Calu3 (cell line): ENCODE measurements around the gene ZNF710. TPM values are rescaled to one million over a fixed set of nuclear protein-coding genes. Genes with fewer than 3 reads are reported as not detected.

ENCODE experiments used
- BruUV-seq: library from RNA; stranded (reverse); fragments of 400-500 nt; replicated peaks from 2 replicates; lab custom pipeline; 2021; lab: Mats Ljungman, UMichigan
- CTCF ChIA-PET: fragments of 300-600 bp; sonication (Branson Sonifier 250); formaldehyde crosslinking; loops from one replicate; lab custom pipeline; 2022; ENCODE audit warnings: antibody characterized with exemption; lab: Charles Lee
- DNase-seq: peaks from one replicate; pipeline ENCODE4 v3.0.0; 2022
- H3K27ac Mint-ChIP-seq: one replicate; pipeline ENCODE4 v1.8.0; 2022; ENCODE audit warnings: mixed read lengths; ENCODE audit not compliant: unreplicated experiment
- H3K27me3 Mint-ChIP-seq: one replicate; pipeline ENCODE4 v1.8.0; 2022; ENCODE audit warnings: mixed read lengths; ENCODE audit not compliant: unreplicated experiment
- H3K36me3 Mint-ChIP-seq: one replicate; pipeline ENCODE4 v1.8.0; 2022; ENCODE audit warnings: mild to moderate bottlenecking, moderate library complexity, mixed read lengths; ENCODE audit not compliant: insufficient read depth, unreplicated experiment
- H3K4me1 Mint-ChIP-seq: one replicate; pipeline ENCODE4 v1.8.0; 2022; ENCODE audit warnings: mild to moderate bottlenecking, low read depth, mixed read lengths; ENCODE audit not compliant: unreplicated experiment
- H3K4me3 Mint-ChIP-seq: one replicate; pipeline ENCODE4 v1.8.0; 2022; ENCODE audit warnings: mild to moderate bottlenecking, low read depth, moderate library complexity, mixed read lengths; ENCODE audit not compliant: unreplicated experiment
- H3K9me3 Mint-ChIP-seq: one replicate; pipeline ENCODE4 v1.8.0; 2022; ENCODE audit warnings: low read depth, mixed read lengths; ENCODE audit not compliant: unreplicated experiment
- CTCF ChIP-seq: fragments of 200-600 bp; IDR thresholded peaks from one replicate; pipeline ENCODE4 v1.8.0; 2022; ENCODE audit warnings: antibody characterized with exemption; ENCODE audit not compliant: unreplicated experiment
- intact Hi-C: fragments of 100-400 bp; cut with micrococcal nuclease; formaldehyde crosslinking; loops from one replicate; pipeline ENCODE4 v1.10.0; 2022; ENCODE audit not compliant: unreplicated experiment
- total RNA-seq: library from RNA; stranded (reverse); gene quantifications from 2 replicates; pipeline ENCODE4 v1.2.3, GENCODE V29; 2022

The ZNF710 gene
- total RNA-seq, 1 experiment from 2014 or later: 15.4 TPM

- no peak overlapping the region for H3K27ac Mint-ChIP-seq
- CTCF ChIA-PET: no interaction called here
- no TSS peak for BruUV-seq
- DNase-seq: no peak
- intact Hi-C loops: no loop called here
- H3K36me3 Mint-ChIP-seq: no peaks in the 10 kb centered on the region
- no peak overlapping the region for H3K4me3 Mint-ChIP-seq
- TF ChIP-seq CTCF: no peak
- no peaks in the 10 kb centered on the region for H3K9me3 Mint-ChIP-seq
- H3K4me1 Mint-ChIP-seq: no peaks in the 10 kb centered on the region
- peaks cover 21% of the 10 kb centered on the region for H3K27me3 Mint-ChIP-seq
Measured at GRCh38 chr15:89963301-89964231, 37.6 kb upstream of the ZNF710 start.

GRCh38 chr15:89964232-89964954 is 36.7 kb upstream of the ZNF710 start:
- DNase-seq: no peak
- CTCF ChIA-PET: no interaction called here
- H3K27me3 Mint-ChIP-seq: peaks cover 28% of the 10 kb centered on the region
- H3K36me3 Mint-ChIP-seq: no peaks in the 10 kb centered on the region
- intact Hi-C loops: no loop called here
- BruUV-seq: no TSS peak
- no peaks in the 10 kb centered on the region for H3K9me3 Mint-ChIP-seq
- no peaks in the 10 kb centered on the region for H3K4me1 Mint-ChIP-seq
- H3K4me3 Mint-ChIP-seq: no peak overlapping the region
- H3K27ac Mint-ChIP-seq: no peak overlapping the region
- TF ChIP-seq CTCF: no peak

DNA sequence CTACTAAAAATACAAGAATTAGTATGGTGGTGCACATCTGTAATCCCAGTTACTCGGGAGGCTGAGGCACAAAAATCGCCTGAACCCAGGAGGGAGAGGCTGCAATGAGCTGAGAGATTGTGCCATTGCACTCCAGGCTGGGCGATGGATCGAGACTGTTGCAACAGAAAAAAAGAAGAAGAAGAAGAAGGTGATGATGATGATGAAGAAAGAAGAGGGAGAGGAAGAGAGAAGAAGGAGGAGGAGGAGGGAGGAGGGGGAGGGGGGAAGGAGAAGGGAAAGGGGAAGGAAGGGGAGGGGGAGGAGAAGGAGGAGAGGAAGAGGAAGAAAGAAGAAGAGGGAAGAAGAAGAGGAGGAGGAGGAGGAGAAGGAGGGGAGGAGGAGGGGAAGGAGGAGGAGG is 33.2 kb upstream of the ZNF710 start:
- H3K4me1 Mint-ChIP-seq: no peaks in the 10 kb centered on the region
- BruUV-seq: no TSS peak
- CTCF ChIA-PET: no interaction called here
- H3K27ac Mint-ChIP-seq: no peak overlapping the region
- H3K27me3 Mint-ChIP-seq: peaks cover 28% of the 10 kb centered on the region
- no peak overlapping the region for H3K4me3 Mint-ChIP-seq
- no peak for DNase-seq
- no peaks in the 10 kb centered on the region for H3K9me3 Mint-ChIP-seq
- no peak for TF ChIP-seq CTCF
- H3K36me3 Mint-ChIP-seq: no peaks in the 10 kb centered on the region
- intact Hi-C loops: no loop called here

DNA sequence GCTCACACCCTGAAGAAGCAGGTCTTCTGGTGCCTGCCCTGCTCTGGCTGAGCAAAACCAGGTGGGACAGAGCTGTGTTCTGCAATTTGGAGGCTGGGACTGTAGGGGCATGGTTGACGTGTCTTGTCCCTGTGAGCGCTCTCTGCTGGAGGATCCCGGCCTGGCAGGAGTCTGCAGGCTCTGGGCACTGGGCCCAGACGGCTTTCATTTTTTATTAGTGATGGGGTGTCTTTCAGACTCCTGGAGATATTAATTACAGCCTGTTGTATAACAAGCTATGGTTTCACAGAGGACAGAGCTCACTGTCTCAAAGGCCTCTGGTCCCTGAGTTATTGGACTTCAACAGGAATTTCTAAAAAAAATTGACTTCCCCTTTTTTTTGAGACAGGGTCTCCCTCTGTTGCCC is 29.5 kb upstream of the ZNF710 start:
- CTCF ChIA-PET: interaction anchor here (0.5 to 1.5 kb wide), 8 partner anchors 13 to 231 kb away, joined by 3 to 10 read pairs (median 4); partner anchors contain the start of genes AP3S2 and ARPIN

More for the DNA sequence above, 29.5 kb upstream of the ZNF710 start:
- no peak overlapping the region for H3K27ac Mint-ChIP-seq
- no peaks in the 10 kb centered on the region for H3K9me3 Mint-ChIP-seq
- BruUV-seq: no TSS peak
- H3K27me3 Mint-ChIP-seq: peaks cover 43% of the 10 kb centered on the region
- intact Hi-C loops: loop anchor here (1.0 kb wide), 1 partner anchor 73 kb away; no protein-coding TSS in a partner anchor
- no peaks in the 10 kb centered on the region for H3K4me1 Mint-ChIP-seq
- no peaks in the 10 kb centered on the region for H3K36me3 Mint-ChIP-seq
- peak; percentile 82 for DNase-seq
- TF ChIP-seq CTCF: peak; percentile 66
- no peak overlapping the region for H3K4me3 Mint-ChIP-seq
